OCI-M2 (cell line): Measurements from ENCODE around the gene SCN8A.

Experiments used
- DNase-seq: peaks from one replicate; lab custom pipeline; 2025; ENCODE audit not compliant: unreplicated experiment; lab: John Stamatoyannopoulos, UW

Gene SCN8A

GRCh38 chr12:51847643-51848325, 256.8 kb downstream of the SCN8A start:
- no peak for DNase-seq

- DNase-seq: no peak
These were observed 257.3 kb downstream of the SCN8A start, which contains the start of gene FIGNL2 for GRCh38 chr12:51848326-51848727. Gene FIGNL2 (minus strand): TSS chr12:51848718. CDS start chr12:51822413, 26,305 bp downstream.

GRCh38 chr12:51848841-51849735, 258.1 kb downstream of the SCN8A start:
- no peak for DNase-seq

GRCh38 chr12:51850081-51850964, 259.3 kb downstream of the SCN8A start:
- no peak for DNase-seq

GRCh38 chr12:51850965-51851299, 259.9 kb downstream of the SCN8A start:
- no peak for DNase-seq

GRCh38 chr12:51851413-51852124, 260.5 kb downstream of the SCN8A start:
- DNase-seq: no peak

- no peak for DNase-seq
These were observed 261.5 kb downstream of the SCN8A start for GRCh38 chr12:51852404-51853137.

GRCh38 chr12:51855586-51856428, 264.8 kb downstream of the SCN8A start:
- DNase-seq: no peak

- no peak for DNase-seq
These were observed 270.0 kb downstream of the SCN8A start for GRCh38 chr12:51860986-51861385.
